GF-D8 (cell line): ENCODE data around the gene CHST1.

Experiments
- DNase-seq: peaks from one replicate; lab custom pipeline; 2025; lab: John Stamatoyannopoulos, UW

CHST1 gene

GRCh38 chr11:45665206-45665932, at the start of gene CHST1:
Gene CHST1, minus strand, starts transcription at chr11:45665622. Its CDS starts 14,699 bp downstream, at chr11:45650923.
- DNase-seq = no peak

- no peak for DNase-seq
Observed at GRCh38 chr11:45713573-45713972, 48.2 kb upstream of the CHST1 start.

- no peak for DNase-seq
Observed at GRCh38 chr11:45710561-45710960, 45.1 kb upstream of the CHST1 start.

- DNase-seq = no peak
Observed at GRCh38 chr11:45708887-45709663, 43.7 kb upstream of the CHST1 start.

GRCh38 chr11:45704635-45705034, 39.2 kb upstream of the CHST1 start:
- no peak for DNase-seq

GRCh38 chr11:45704133-45704532, 38.7 kb upstream of the CHST1 start:
- no peak for DNase-seq

- no peak for DNase-seq
Observed at GRCh38 chr11:45702511-45702910, 37.1 kb upstream of the CHST1 start.

GRCh38 chr11:45698777-45699497, 33.5 kb upstream of the CHST1 start:
- DNase-seq = no peak

GRCh38 chr11:45692808-45693453, 27.5 kb upstream of the CHST1 start:
- DNase-seq = no peak

- no peak for DNase-seq
Observed at GRCh38 chr11:45688472-45689033, 23.1 kb upstream of the CHST1 start.

GRCh38 chr11:45687836-45688235, 22.4 kb upstream of the CHST1 start:
- no peak for DNase-seq

- DNase-seq = no peak
Observed at GRCh38 chr11:45685964-45686537, 20.6 kb upstream of the CHST1 start.

- no peak for DNase-seq
Observed at GRCh38 chr11:45684440-45684839, 19.0 kb upstream of the CHST1 start.

GRCh38 chr11:45683271-45684058, 18.0 kb upstream of the CHST1 start:
- DNase-seq = no peak

GRCh38 chr11:45679806-45680205, 14.4 kb upstream of the CHST1 start:
- no peak for DNase-seq

GRCh38 chr11:45678976-45679375, 13.6 kb upstream of the CHST1 start:
- no peak for DNase-seq

GRCh38 chr11:45677770-45678512, 12.5 kb upstream of the CHST1 start:
- DNase-seq = no peak

- DNase-seq = no peak
Observed at GRCh38 chr11:45676522-45677095, 11.2 kb upstream of the CHST1 start.

GRCh38 chr11:45675646-45676045, 10.2 kb upstream of the CHST1 start:
- no peak for DNase-seq
